DMS 273 treated with DMSO at 0.1 percent for 48 hours (cell line): Measurements from ENCODE around the gene JAK3.

Experiments used
- DNase-seq: peaks from one replicate; lab custom pipeline; 2025; lab: John Stamatoyannopoulos, UW

JAK3 gene

GRCh38 chr19:17865364-17866311 lies 17.9 kb upstream of the JAK3 start:
- peak; percentile 64 for DNase-seq

- no peak for DNase-seq
Measured at GRCh38 chr19:17863520-17864182, 15.9 kb upstream of the JAK3 start.

- DNase-seq = no peak
Measured at GRCh38 chr19:17862711-17863519, 15.1 kb upstream of the JAK3 start.

GRCh38 chr19:17861542-17862402 lies 14.0 kb upstream of the JAK3 start:
- no peak for DNase-seq

- DNase-seq = no peak
Measured at GRCh38 chr19:17860993-17861360, 13.2 kb upstream of the JAK3 start.

GRCh38 chr19:17860331-17860992 lies 12.7 kb upstream of the JAK3 start:
- no peak for DNase-seq

GRCh38 chr19:17859533-17860330 lies 11.9 kb upstream of the JAK3 start, which contains the start of gene RPL18A:
Gene RPL18A, plus strand, starts transcription at chr19:17859910. Its CDS starts 47 bp downstream, at chr19:17859957.
- DNase-seq = peak; percentile 99

- DNase-seq = no peak
Measured at GRCh38 chr19:17855280-17856152, 7.7 kb upstream of the JAK3 start.

GRCh38 chr19:17854061-17854460 lies 6.3 kb upstream of the JAK3 start:
- DNase-seq = no peak

GRCh38 chr19:17848595-17849292 lies 962 bp upstream of the JAK3 start:
- DNase-seq = no peak

- DNase-seq = no peak
Measured at GRCh38 chr19:17846146-17846545, 1.6 kb downstream of the JAK3 start.

GRCh38 chr19:17843908-17844490 lies 3.8 kb downstream of the JAK3 start:
- no peak for DNase-seq

- DNase-seq = no peak
Measured at GRCh38 chr19:17843292-17843827, 4.4 kb downstream of the JAK3 start.

GRCh38 chr19:17842663-17843291 lies 5.0 kb downstream of the JAK3 start:
- DNase-seq = no peak

GRCh38 chr19:17841810-17842662 lies 5.7 kb downstream of the JAK3 start:
- DNase-seq = peak; percentile 85

- no peak for DNase-seq
Measured at GRCh38 chr19:17841371-17841809, 6.4 kb downstream of the JAK3 start.
